ENCODE measurements around the gene PISD. TPM values are rescaled to one million over a fixed set of nuclear protein-coding genes. Genes with fewer than 3 reads are reported as not detected.

The PISD gene
- total and polyA plus RNA-seq, 4 donors, result 16.0 to 38.8 (median 33.8) TPM

DNA sequence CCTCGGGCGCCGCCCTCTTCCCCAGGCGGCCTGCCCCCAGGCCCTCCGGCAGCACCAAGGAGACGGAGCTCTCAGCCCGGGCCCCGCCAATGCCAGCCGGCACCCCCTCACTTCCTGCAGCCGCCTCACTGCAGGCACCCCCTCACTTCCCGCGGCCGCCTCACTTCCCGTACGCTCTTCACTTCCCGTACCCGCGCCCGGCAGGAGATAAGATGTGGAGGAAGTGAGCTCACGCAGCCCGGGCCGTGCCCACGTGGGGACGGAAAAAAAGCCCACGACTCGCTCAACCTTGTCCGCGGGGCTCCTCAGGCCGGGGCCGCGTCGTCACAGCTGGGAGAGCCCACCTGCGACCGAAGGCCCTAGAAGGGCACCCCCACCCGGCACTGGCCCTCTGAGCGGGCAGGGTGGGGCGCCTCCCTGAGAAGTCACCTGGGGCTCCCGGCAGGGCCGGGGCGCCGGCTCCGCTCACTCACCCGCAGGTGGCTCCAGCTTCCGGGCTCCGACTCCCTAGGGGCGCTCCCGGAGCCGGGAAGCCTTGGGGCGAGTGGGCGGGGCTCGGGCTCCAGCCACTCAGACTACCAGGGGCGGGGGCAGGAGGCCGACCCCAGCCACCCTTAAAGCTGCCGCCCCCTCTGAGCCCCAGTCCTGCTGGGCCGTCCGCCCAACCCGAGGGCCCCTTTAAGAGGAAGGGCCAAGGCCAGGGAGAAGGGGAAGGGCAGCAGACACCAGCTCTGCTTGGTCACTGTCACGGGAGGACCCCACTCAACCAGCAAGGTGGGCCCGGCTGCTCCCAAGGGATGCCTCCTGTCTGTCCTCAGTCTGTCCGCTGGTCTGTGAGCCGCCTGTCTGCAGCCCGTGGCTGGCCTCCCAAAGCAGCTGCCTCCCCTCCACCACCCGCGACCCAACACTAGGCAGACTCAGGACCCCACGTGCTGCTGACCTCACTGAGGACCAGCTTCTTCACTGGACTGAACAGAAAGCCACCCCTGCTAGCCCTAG is 31.4 kb downstream of the PISD start:
- Histone ChIP-seq H3K36me3 (ENCODE audit: control insufficient read depth in 1 of 2, insufficient read depth in 2 of 2, low read length in 1 of 2) (no peaks in the 10 kb centered on the region), H3K4me1 (ENCODE audit: control insufficient read depth in 1 of 2, insufficient read depth in 2 of 2, low read length in 2 of 2) (no peaks in the 10 kb centered on the region), H3K27ac (ENCODE audit: low read depth in 1 of 2, low read length in 2 of 2) (peak overlapping the region in 1 of 2 donors; percentile 62), H3K4me3 (ENCODE audit: low read length in 2 of 2) (peak overlapping the region; percentile 35 to 88), H3K27me3 (ENCODE audit: control insufficient read depth in 1 of 2, insufficient read depth in 2 of 2, low read length in 1 of 2) (no peaks in the 10 kb centered on the region), H3K9me3 (ENCODE audit: control insufficient read depth, low read length) (no peaks in the 10 kb centered on the region)
- WGBS, 2 donors, result 0 to 1% methylated on average over 56 to 65 of the region's 65 CpGs
- ATAC-seq (ENCODE audit: low FRiP score) (peak; percentile 79), DNase-seq (peak; percentile 91 to 93)
- intact Hi-C loops (cut with DNase I), result loop anchor here (1.0 to 5.0 kb wide), 4 partner anchors 28 to 133 kb away; partner anchors contain the start of gene SFI1 (in 1 of the 2)

DNA sequence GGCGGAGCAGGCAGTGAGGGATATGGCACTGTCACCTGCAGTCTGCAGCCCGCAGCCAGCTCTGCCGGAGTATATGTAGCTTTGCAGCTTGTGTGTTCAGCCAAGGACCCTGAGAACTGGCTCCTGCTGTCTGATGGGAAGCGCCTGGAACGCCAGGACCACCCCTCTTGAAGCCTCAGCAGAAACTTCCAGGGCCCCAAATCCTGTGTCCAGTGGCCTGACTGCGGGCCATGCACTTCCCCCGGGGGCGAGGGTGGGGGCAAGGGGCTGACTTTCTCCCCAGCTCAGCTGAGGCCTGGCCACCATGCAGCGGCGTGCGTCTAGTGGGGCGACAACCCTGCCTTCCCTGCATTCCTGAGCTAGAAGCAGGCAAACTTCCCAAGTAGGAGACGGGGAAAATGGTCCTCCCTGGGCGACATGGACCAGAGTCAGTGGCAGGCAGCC is 32.3 kb downstream of the PISD start:
- H3K27ac ChIP-seq (ENCODE audit: low read depth in 1 of 2, low read length in 2 of 2), result peak overlapping the region in 1 of 2 donors; percentile 62
- peak overlapping the region; percentile 35 to 88 for H3K4me3 ChIP-seq (ENCODE audit: low read length in 2 of 2)
- intact Hi-C loops (cut with DNase I), result loop anchor here (1.0 to 10.0 kb wide), 5 partner anchors 27 to 275 kb away; partner anchors contain the start of gene SFI1 (in 1 of the 2)
- DNase-seq, result no peak
- no peaks in the 10 kb centered on the region for H3K9me3 ChIP-seq (ENCODE audit: control insufficient read depth, low read length)
- no peaks in the 10 kb centered on the region for H3K27me3 ChIP-seq (ENCODE audit: control insufficient read depth in 1 of 2, insufficient read depth in 2 of 2, low read length in 1 of 2)
- no peaks in the 10 kb centered on the region for H3K36me3 ChIP-seq (ENCODE audit: control insufficient read depth in 1 of 2, insufficient read depth in 2 of 2, low read length in 1 of 2)
- WGBS, 2 donors, result 14 to 15% methylated on average over 14 of the region's 14 CpGs
- no peak for ATAC-seq (ENCODE audit: low FRiP score)
- no peaks in the 10 kb centered on the region for H3K4me1 ChIP-seq (ENCODE audit: control insufficient read depth in 1 of 2, insufficient read depth in 2 of 2, low read length in 2 of 2)

DNA sequence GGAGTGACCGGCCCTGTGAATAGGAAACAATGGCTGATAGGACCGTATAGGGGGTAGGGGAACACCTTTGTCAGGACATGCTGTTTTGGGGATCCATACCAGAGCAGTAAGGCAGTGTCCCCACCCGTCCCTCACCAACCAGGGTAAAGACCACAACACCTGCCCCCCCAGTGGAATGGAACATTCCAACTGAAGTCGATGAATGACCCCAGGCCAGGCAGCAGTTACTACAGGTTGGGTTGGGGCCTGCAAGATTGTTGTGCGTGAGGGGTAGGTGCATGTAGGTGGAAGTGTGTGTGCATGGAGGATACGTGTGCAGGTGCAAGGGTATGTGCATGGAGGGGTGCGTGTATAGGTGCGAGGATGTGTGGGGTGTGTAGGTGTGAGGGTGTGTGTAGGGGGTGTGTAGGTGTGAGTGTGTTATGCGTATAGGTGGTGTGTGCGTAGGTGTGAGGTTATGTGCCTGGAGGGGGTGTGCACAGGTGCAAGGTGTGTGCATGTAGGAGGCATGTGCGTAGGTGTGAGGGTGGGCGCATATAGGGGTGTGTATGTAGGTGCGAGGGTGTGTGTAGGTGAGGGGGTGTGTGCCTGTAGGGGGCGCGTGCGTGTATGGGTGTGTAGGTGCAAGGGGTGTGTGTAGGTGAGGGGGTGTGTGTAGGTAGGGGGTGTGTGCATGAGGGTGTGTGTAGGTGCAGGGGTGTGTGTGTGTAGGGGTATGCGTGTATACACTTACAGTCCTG is 32.9 kb downstream of the PISD start:
- Histone ChIP-seq H3K9me3 (ENCODE audit: control insufficient read depth, low read length) (no peaks in the 10 kb centered on the region), H3K27ac (ENCODE audit: low read depth in 1 of 2, low read length in 2 of 2) (no peak overlapping the region), H3K4me1 (ENCODE audit: control insufficient read depth in 1 of 2, insufficient read depth in 2 of 2, low read length in 2 of 2) (no peaks in the 10 kb centered on the region), H3K4me3 (ENCODE audit: low read length in 2 of 2) (no peak overlapping the region), H3K36me3 (ENCODE audit: control insufficient read depth in 1 of 2, insufficient read depth in 2 of 2, low read length in 1 of 2) (no peaks in the 10 kb centered on the region), H3K27me3 (ENCODE audit: control insufficient read depth in 1 of 2, insufficient read depth in 2 of 2, low read length in 1 of 2) (no peaks in the 10 kb centered on the region)
- 77 to 78% methylated on average over 17 of the region's 17 CpGs for WGBS, 2 donors
- intact Hi-C loops (cut with DNase I), result loop anchor here in 1 of 2 donors (10.0 kb wide), 1 partner anchor 274 kb away; no protein-coding TSS in a partner anchor
- ATAC-seq (ENCODE audit: low FRiP score) (no peak), DNase-seq (no peak)

DNA sequence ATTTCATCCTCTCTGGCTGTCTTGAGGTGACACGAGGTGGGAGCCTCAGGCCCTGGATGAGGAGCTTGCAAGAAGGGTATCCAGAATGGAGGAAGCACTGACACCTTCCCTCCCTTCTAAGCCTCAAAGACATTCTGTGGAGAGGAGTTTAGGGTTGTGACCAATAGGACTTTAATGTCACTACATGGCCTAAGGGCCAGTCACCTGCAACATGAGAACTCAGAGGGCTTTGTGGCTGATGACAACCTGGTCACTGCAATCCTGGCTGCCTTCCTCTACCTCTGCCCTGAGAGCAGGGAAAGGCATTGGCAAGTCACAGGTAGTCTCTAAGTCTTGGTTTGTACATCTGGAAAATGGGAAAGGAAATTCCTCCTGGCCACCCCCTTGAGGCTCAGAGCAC is 33.7 kb downstream of the PISD start:
- intact Hi-C loops (cut with DNase I), result loop anchor here in 1 of 2 donors (10.0 kb wide), 1 partner anchor 274 kb away; no protein-coding TSS in a partner anchor

DNA sequence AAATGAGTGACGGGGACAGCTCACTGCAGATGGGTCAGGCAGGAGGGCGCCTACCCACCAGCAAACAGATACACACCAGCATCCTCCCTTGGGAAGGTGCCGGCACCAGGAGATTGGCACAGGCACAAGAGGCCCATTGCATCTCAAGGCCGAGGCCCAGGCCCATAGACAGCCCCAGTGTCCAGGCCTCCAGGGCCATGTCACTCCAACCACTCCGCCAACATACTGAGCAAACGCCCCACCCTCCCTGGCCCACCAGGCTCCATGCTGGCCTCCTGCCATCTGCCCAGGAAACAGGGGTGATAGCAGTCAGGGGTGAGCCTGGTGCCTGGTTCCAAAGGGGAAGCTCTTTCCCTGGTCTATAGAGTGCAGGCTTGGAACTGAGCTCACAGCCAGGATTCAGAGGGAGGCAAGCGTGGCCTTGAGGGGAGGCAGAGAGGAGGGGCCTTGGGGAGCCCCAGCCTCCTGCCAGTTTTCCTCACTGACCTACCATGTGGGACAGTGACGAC is 34.7 kb downstream of the PISD start:
- Histone ChIP-seq H3K4me1 (ENCODE audit: control insufficient read depth in 1 of 2, insufficient read depth in 2 of 2, low read length in 2 of 2) (no peaks in the 10 kb centered on the region), H3K27ac (ENCODE audit: low read depth in 1 of 2, low read length in 2 of 2) (no peak overlapping the region), H3K27me3 (ENCODE audit: control insufficient read depth in 1 of 2, insufficient read depth in 2 of 2, low read length in 1 of 2) (no peaks in the 10 kb centered on the region), H3K36me3 (ENCODE audit: control insufficient read depth in 1 of 2, insufficient read depth in 2 of 2, low read length in 1 of 2) (no peaks in the 10 kb centered on the region), H3K9me3 (ENCODE audit: control insufficient read depth, low read length) (no peaks in the 10 kb centered on the region), H3K4me3 (ENCODE audit: low read length in 2 of 2) (no peak overlapping the region)
- ATAC-seq (ENCODE audit: low FRiP score), result no peak
- no peak for DNase-seq
- intact Hi-C loops (cut with DNase I), result loop anchor here in 1 of 2 donors (10.0 kb wide), 1 partner anchor 272 kb away; no protein-coding TSS in a partner anchor
- 68 to 76% methylated on average over 8 of the region's 8 CpGs for WGBS, 2 donors

More for the DNA sequence above, 33.7 kb downstream of the PISD start:
- 56 to 69% methylated on average over 1 of the region's 1 CpG for WGBS, 2 donors
- H3K4me1 ChIP-seq (ENCODE audit: control insufficient read depth in 1 of 2, insufficient read depth in 2 of 2, low read length in 2 of 2), result no peaks in the 10 kb centered on the region
- no peak overlapping the region for H3K27ac ChIP-seq (ENCODE audit: low read depth in 1 of 2, low read length in 2 of 2)
- DNase-seq, result no peak
- H3K27me3 ChIP-seq (ENCODE audit: control insufficient read depth in 1 of 2, insufficient read depth in 2 of 2, low read length in 1 of 2), result no peaks in the 10 kb centered on the region
- H3K4me3 ChIP-seq (ENCODE audit: low read length in 2 of 2), result no peak overlapping the region
- H3K9me3 ChIP-seq (ENCODE audit: control insufficient read depth, low read length), result no peaks in the 10 kb centered on the region
- no peak for ATAC-seq (ENCODE audit: low FRiP score)
- no peaks in the 10 kb centered on the region for H3K36me3 ChIP-seq (ENCODE audit: control insufficient read depth in 1 of 2, insufficient read depth in 2 of 2, low read length in 1 of 2)

DNA sequence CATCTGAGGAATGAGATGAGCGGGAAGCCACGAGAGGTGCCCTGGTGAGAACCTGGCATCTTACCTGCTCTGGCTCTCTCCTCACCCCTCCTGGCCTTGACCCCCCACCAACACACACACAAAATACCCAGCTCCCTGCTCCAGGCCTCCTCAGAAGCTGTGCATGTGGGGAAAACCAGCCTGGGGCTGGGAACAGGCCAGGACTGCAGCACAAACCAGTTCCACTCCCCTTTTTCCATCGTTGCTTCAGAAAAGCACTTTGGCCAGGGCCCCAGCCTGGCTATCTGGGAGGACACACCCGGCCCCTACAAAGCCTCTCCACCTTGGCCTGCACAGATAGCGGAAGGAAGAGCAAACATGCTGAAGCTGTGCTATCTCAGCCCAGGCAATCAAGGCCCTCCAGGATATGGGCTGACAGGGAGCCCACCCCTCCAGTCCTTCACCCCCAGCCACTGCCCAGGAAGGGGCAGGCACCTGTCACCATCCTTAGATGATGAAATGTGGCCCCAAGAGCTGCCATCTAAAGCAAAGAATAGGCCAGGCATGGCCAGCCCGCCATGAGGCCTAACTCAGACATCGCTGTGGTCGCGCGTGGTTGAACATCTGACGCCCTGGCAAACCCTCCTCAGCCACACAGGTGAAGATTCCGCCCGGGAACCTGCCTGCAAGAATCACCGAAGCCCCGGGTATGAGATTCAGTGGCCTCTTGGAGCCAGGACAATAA is 35.4 kb downstream of the PISD start:
- no peaks in the 10 kb centered on the region for H3K36me3 ChIP-seq (ENCODE audit: control insufficient read depth in 1 of 2, insufficient read depth in 2 of 2, low read length in 1 of 2)
- no peak overlapping the region for H3K27ac ChIP-seq (ENCODE audit: low read depth in 1 of 2, low read length in 2 of 2)
- H3K27me3 ChIP-seq (ENCODE audit: control insufficient read depth in 1 of 2, insufficient read depth in 2 of 2, low read length in 1 of 2), result no peaks in the 10 kb centered on the region
- no peaks in the 10 kb centered on the region for H3K9me3 ChIP-seq (ENCODE audit: control insufficient read depth, low read length)
- intact Hi-C loops (cut with DNase I), result loop anchor here in 1 of 2 donors (10.0 kb wide), 1 partner anchor 272 kb away; no protein-coding TSS in a partner anchor
- DNase-seq, result no peak
- no peak for ATAC-seq (ENCODE audit: low FRiP score)
- no peak overlapping the region for H3K4me3 ChIP-seq (ENCODE audit: low read length in 2 of 2)
- H3K4me1 ChIP-seq (ENCODE audit: control insufficient read depth in 1 of 2, insufficient read depth in 2 of 2, low read length in 2 of 2), result no peaks in the 10 kb centered on the region
- WGBS, 2 donors, result 67 to 75% methylated on average over 15 of the region's 15 CpGs

GRCh38 chr22:31625661-31626426 is 36.2 kb downstream of the PISD start:
- no peak for ATAC-seq (ENCODE audit: low FRiP score)
- Histone ChIP-seq H3K9me3 (ENCODE audit: control insufficient read depth, low read length) (no peaks in the 10 kb centered on the region), H3K27ac (ENCODE audit: low read depth in 1 of 2, low read length in 2 of 2) (no peak overlapping the region), H3K4me1 (ENCODE audit: control insufficient read depth in 1 of 2, insufficient read depth in 2 of 2, low read length in 2 of 2) (no peaks in the 10 kb centered on the region), H3K4me3 (ENCODE audit: low read length in 2 of 2) (no peak overlapping the region), H3K36me3 (ENCODE audit: control insufficient read depth in 1 of 2, insufficient read depth in 2 of 2, low read length in 1 of 2) (peaks cover 0 to 2% of the 10 kb centered on the region in 2 donors), H3K27me3 (ENCODE audit: control insufficient read depth in 1 of 2, insufficient read depth in 2 of 2, low read length in 1 of 2) (no peaks in the 10 kb centered on the region)
- 40 to 44% methylated on average over 31 of the region's 31 CpGs for WGBS, 2 donors
- intact Hi-C loops (cut with DNase I), result loop anchor here in 1 of 2 donors (10.0 kb wide), 1 partner anchor 271 kb away; no protein-coding TSS in a partner anchor
- DNase-seq, result no peak
